Lower lobe of right lung (tissue), 2 donors: ENCODE measurements around the gene HBE1. TPM values are rescaled to one million over a fixed set of nuclear protein-coding genes. Genes with fewer than 3 reads are reported as not detected.

ENCODE experiments used
- ATAC-seq, 2 donors: fragments of 200-7000 bp; cut with Tn5 transposase; one replicate each; pipeline ENCODE4 v1.9.1; 2020 to 2022; ENCODE audit warnings: mild to moderate bottlenecking in 2 of 2, moderate library complexity in 2 of 2
- DNase-seq: peaks from one replicate; pipeline ENCODE4 v3.0.0-alpha.2; 2020
- H3K27ac ChIP-seq: fragments of 200-600 bp; one replicate; pipeline ENCODE4 v1.8.0; 2022
- H3K27me3 ChIP-seq: fragments of 200-600 bp; one replicate; pipeline ENCODE4 v1.8.0; 2022; ENCODE audit warnings: low read depth
- H3K36me3 ChIP-seq: fragments of 200-600 bp; one replicate; pipeline ENCODE4 v1.8.0; 2022; ENCODE audit warnings: mild to moderate bottlenecking
- H3K4me1 ChIP-seq: fragments of 200-600 bp; one replicate; pipeline ENCODE4 v1.8.0; 2022
- H3K4me3 ChIP-seq: fragments of 200-600 bp; one replicate; pipeline ENCODE4 v1.8.0; 2022; ENCODE audit warnings: mild to moderate bottlenecking
- H3K9me3 ChIP-seq: fragments of 200-600 bp; one replicate; pipeline ENCODE4 v1.8.0; 2022
- CTCF ChIP-seq: fragments of 200-600 bp; IDR thresholded peaks from one replicate; pipeline ENCODE4 v1.8.0; 2022; ENCODE audit warnings: antibody characterized with exemption, mild to moderate bottlenecking
- intact Hi-C: fragments of 100-400 bp; cut with DNase I; formaldehyde crosslinking; loops from one replicate; pipeline ENCODE4 v1.11.0; 2022
- total RNA-seq: library from RNA; stranded (reverse); fragmentation: NEBNext Ultra II Directional; extraction: Animal tissue kit (Norgen Biotek cat#: 25700); gene quantifications from one replicate; pipeline ENCODE4 v1.2.1, GENCODE V29; 2021
- donor health status: DM: no; HTN: yes; CAD: no; lungs with severe emphysema.

The HBE1 gene
- total RNA-seq, 1 donor from 2014 or later, result not detected

GRCh38 chr11:5283882-5284281 lies 14.1 kb upstream of the HBE1 start:
- Histone ChIP-seq H3K4me3 (no peak overlapping the region), H3K27me3 (no peaks in the 10 kb centered on the region), H3K9me3 (no peaks in the 10 kb centered on the region), H3K27ac (no peak overlapping the region), H3K36me3 (no peaks in the 10 kb centered on the region), H3K4me1 (no peaks in the 10 kb centered on the region)
- no peak for ATAC-seq
- intact Hi-C loops, result no loop called here
- no peak for TF ChIP-seq CTCF
- no peak for DNase-seq

GRCh38 chr11:5283086-5283485 lies 13.3 kb upstream of the HBE1 start:
- TF ChIP-seq CTCF, result no peak
- H3K27ac ChIP-seq, result no peak overlapping the region
- no peaks in the 10 kb centered on the region for H3K9me3 ChIP-seq
- no peak overlapping the region for H3K4me3 ChIP-seq
- no peak for DNase-seq
- H3K4me1 ChIP-seq, result no peaks in the 10 kb centered on the region
- intact Hi-C loops, result no loop called here
- H3K36me3 ChIP-seq, result no peaks in the 10 kb centered on the region
- H3K27me3 ChIP-seq, result no peaks in the 10 kb centered on the region
- no peak for ATAC-seq

GRCh38 chr11:5282628-5283027 lies 12.9 kb upstream of the HBE1 start:
- ATAC-seq (no peak), DNase-seq (no peak)
- TF ChIP-seq CTCF, result no peak
- H3K4me3 ChIP-seq, result no peak overlapping the region
- no peak overlapping the region for H3K27ac ChIP-seq
- no peaks in the 10 kb centered on the region for H3K4me1 ChIP-seq
- no peaks in the 10 kb centered on the region for H3K36me3 ChIP-seq
- H3K27me3 ChIP-seq, result no peaks in the 10 kb centered on the region
- intact Hi-C loops, result no loop called here
- no peaks in the 10 kb centered on the region for H3K9me3 ChIP-seq

- DNase-seq, result no peak
- no peak for ATAC-seq
- Histone ChIP-seq H3K9me3 (no peaks in the 10 kb centered on the region), H3K27ac (no peak overlapping the region), H3K27me3 (no peaks in the 10 kb centered on the region), H3K4me3 (no peak overlapping the region), H3K36me3 (no peaks in the 10 kb centered on the region), H3K4me1 (no peaks in the 10 kb centered on the region)
- intact Hi-C loops, result no loop called here
- no peak for TF ChIP-seq CTCF
Measured at GRCh38 chr11:5281596-5281995, 11.9 kb upstream of the HBE1 start.

DNA sequence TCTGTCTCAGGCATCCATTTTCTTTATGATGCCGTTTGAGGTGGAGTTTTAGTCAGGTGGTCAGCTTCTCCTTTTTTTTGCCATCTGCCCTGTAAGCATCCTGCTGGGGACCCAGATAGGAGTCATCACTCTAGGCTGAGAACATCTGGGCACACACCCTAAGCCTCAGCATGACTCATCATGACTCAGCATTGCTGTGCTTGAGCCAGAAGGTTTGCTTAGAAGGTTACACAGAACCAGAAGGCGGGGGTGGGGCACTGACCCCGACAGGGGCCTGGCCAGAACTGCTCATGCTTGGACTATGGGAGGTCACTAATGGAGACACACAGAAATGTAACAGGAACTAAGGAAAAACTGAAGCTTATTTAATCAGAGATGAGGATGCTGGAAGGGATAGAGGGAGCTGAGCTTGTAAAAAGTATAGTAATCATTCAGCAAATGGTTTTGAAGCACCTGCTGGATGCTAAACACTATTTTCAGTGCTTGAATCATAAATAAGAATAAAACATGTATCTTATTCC lies 10.9 kb upstream of the HBE1 start:
- no peak overlapping the region for H3K4me3 ChIP-seq
- no peaks in the 10 kb centered on the region for H3K9me3 ChIP-seq
- no peaks in the 10 kb centered on the region for H3K4me1 ChIP-seq
- intact Hi-C loops, result no loop called here
- no peaks in the 10 kb centered on the region for H3K27me3 ChIP-seq
- ATAC-seq (peak in 1 of 2 donors; percentile 47), DNase-seq (no peak)
- no peaks in the 10 kb centered on the region for H3K36me3 ChIP-seq
- no peak for TF ChIP-seq CTCF
- no peak overlapping the region for H3K27ac ChIP-seq
